ENCODE data around the gene FHOD3.

The FHOD3 gene

GRCh38 chr18:36623091-36623490 is 325.6 kb downstream of the FHOD3 start:
- CTCF ChIA-PET, result interaction anchor here (0.9 to 1.6 kb wide), 2 partner anchors 21 to 65 kb away, joined by 3 to 4 read pairs; no protein-coding TSS in a partner anchor
- TF ChIP-seq ZNF645 (tag by site-specific recombination; IDR thresholded peaks at IDR 0.05) (no peak), HIC1 (tag by site-specific recombination; IDR thresholded peaks at IDR 0.05) (no peak), ZNF571 (tag by site-specific recombination; IDR thresholded peaks at IDR 0.05) (no peak), YY1 (tag by site-specific recombination; IDR thresholded peaks at IDR 0.05) (no peak), ZNF423 (tag by site-specific recombination; IDR thresholded peaks at IDR 0.05) (no peak), KLF9 (tag by site-specific recombination; IDR thresholded peaks at IDR 0.05; ENCODE audit: low read depth) (no peak), ZNF830 (tag by site-specific recombination; IDR thresholded peaks at IDR 0.05; ENCODE audit: low read depth) (no peak), ZNF121 (tag by site-specific recombination; IDR thresholded peaks at IDR 0.05) (no peak), ZNF624 (tag by site-specific recombination; IDR thresholded peaks at IDR 0.05) (no peak), ZFP37 (tag by site-specific recombination; IDR thresholded peaks at IDR 0.05) (no peak), ZNF146 (tag by site-specific recombination; IDR thresholded peaks at IDR 0.05) (no peak), ZIC2 (tag by site-specific recombination; IDR thresholded peaks at IDR 0.05) (no peak), ZNF514 (tag by site-specific recombination; IDR thresholded peaks at IDR 0.05) (no peak), ZNF280C (tag by site-specific recombination; IDR thresholded peaks at IDR 0.05) (no peak), ZNF174 (tag by site-specific recombination; IDR thresholded peaks at IDR 0.05) (no peak), ZNF211 (tag by site-specific recombination; IDR thresholded peaks at IDR 0.05; ENCODE audit: low read depth) (no peak), ZSCAN16 (tag by site-specific recombination; IDR thresholded peaks at IDR 0.05) (no peak)
- POLR2A ChIA-PET, result no interaction called here
- H3K4me1 ChIP-seq (ENCODE audit: control insufficient read depth, insufficient read depth, low read length), result no peaks in the 10 kb centered on the region
- no peak overlapping the region for H3K4me3 ChIP-seq (ENCODE audit: low read depth, low read length)
- no peaks in the 10 kb centered on the region for H3K9me3 ChIP-seq (ENCODE audit: control insufficient read depth, insufficient read depth, low read depth, low read length)
- peaks cover 0 to 3% of the 10 kb centered on the region in 2 experiments; a peak in 1 of 3 replicates for H3K36me3 ChIP-seq (ENCODE audit: control insufficient read depth in 2 of 2, insufficient read depth in 1 of 2, low read length in 2 of 2)
- no peak overlapping the region for H3K27ac ChIP-seq (ENCODE audit: extremely low read depth, low read depth, low read length)

- no peaks in the 10 kb centered on the region for H3K9me3 ChIP-seq (ENCODE audit: control insufficient read depth, insufficient read depth, low read depth, low read length)
- ChIA-PET CTCF (interaction anchor here (0.7 to 1.6 kb wide), 3 partner anchors 21 to 134 kb away, joined by 3 to 4 read pairs (median 3); no protein-coding TSS in a partner anchor), POLR2A (no interaction called here)
- peaks cover 0 to 3% of the 10 kb centered on the region in 2 experiments; a peak in 1 of 3 replicates for H3K36me3 ChIP-seq (ENCODE audit: control insufficient read depth in 2 of 2, insufficient read depth in 1 of 2, low read length in 2 of 2)
- no peak overlapping the region for H3K27ac ChIP-seq (ENCODE audit: extremely low read depth, low read depth, low read length)
- no peak for TF ChIP-seq ZNF660 (tag by site-specific recombination; IDR thresholded peaks at IDR 0.05)
- no peak for TF ChIP-seq PRDM2 (tag by site-specific recombination; IDR thresholded peaks at IDR 0.05; ENCODE audit: borderline replicate concordance)
- TF ChIP-seq BCL11B (tag by site-specific recombination; IDR thresholded peaks at IDR 0.05; ENCODE audit: low read depth), result no peak
- TF ChIP-seq ZNF830 (tag by site-specific recombination; IDR thresholded peaks at IDR 0.05; ENCODE audit: low read depth), result no peak
- no peaks in the 10 kb centered on the region for H3K4me1 ChIP-seq (ENCODE audit: control insufficient read depth, insufficient read depth, low read length)
- H3K4me3 ChIP-seq (ENCODE audit: low read depth, low read length), result no peak overlapping the region
Observed at GRCh38 chr18:36623681-36624190, 326.2 kb downstream of the FHOD3 start.
